Suprapubic skin (tissue), 4 donors: ENCODE data around the gene IZUMO2. TPM values are rescaled to one million over a fixed set of nuclear protein-coding genes. Genes with fewer than 3 reads are reported as not detected.

Experiments
- DNase-seq, 2 donors: peaks; one replicate each; pipeline ENCODE4 v3.0.0-alpha.2; 2019; ENCODE audit warnings: low spot score in 2 of 2
- H3K27ac ChIP-seq: fragments of 200-600 bp; sonication (generic); one replicate; pipeline ENCODE4 v1.5.1; 2019
- H3K27me3 ChIP-seq: fragments of 200-600 bp; sonication (generic); one replicate; pipeline ENCODE4 v1.5.1; 2019
- H3K36me3 ChIP-seq: fragments of 200-600 bp; sonication (generic); one replicate; pipeline ENCODE4 v1.5.1; 2019
- H3K4me1 ChIP-seq: fragments of 200-600 bp; sonication (generic); one replicate; pipeline ENCODE4 v1.5.1; 2019
- H3K4me3 ChIP-seq: fragments of 200-600 bp; sonication (generic); one replicate; pipeline ENCODE4 v1.5.1; 2019; ENCODE audit warnings: mild to moderate bottlenecking
- H3K9me3 ChIP-seq: fragments of 200-600 bp; sonication (generic); one replicate; pipeline ENCODE4 v1.5.1; 2019
- EP300 ChIP-seq: sonication (generic); formaldehyde crosslinking; IDR thresholded peaks from one replicate; pipeline ENCODE4 v1.6.1; 2017; ENCODE audit warnings: antibody characterized with exemption
- POLR2A ChIP-seq, 2 donors: fragments of 450-650 bp; IDR thresholded peaks; one replicate each; pipeline ENCODE4 v1.6.1; 2017; ENCODE audit warnings: antibody characterized with exemption in 2 of 2, mild to moderate bottlenecking in 2 of 2, moderate library complexity in 2 of 2
- POLR2AphosphoS5 ChIP-seq, 3 donors: sonication (generic); formaldehyde crosslinking; IDR thresholded peaks; one replicate each; pipeline ENCODE4 v1.6.1; 2017; ENCODE audit warnings: antibody characterized with exemption in 3 of 3
- WGBS: methylation state at CpG from one replicate; pipeline ENCODE4 v1.1.5; 2018; 5-methylcytosine and 5-hydroxymethylcytosine counted together
- total RNA-seq, 4 donors: library from RNA; depleted of rRNA; stranded (reverse); fragments of >200 nt; gene quantifications; one replicate each; pipeline ENCODE4 v1.1.0, GENCODE V29; 2016
- TF ChIP-seq, protein P1 (sequence below), 2 donors: fragments of 200-600 bp in 1 of 2; fragments of 450-650 bp in 1 of 2; sonication (generic) in 1 of 2; IDR thresholded peaks; one replicate each; pipeline ENCODE4 v1.5.1; 2016 to 2019; ENCODE audit warnings: antibody characterized with exemption in 2 of 2, mild to moderate bottlenecking in 1 of 2, moderate library complexity in 1 of 2

Gene IZUMO2
- total RNA-seq, 4 donors from 2014 or later: not detected

DNA sequence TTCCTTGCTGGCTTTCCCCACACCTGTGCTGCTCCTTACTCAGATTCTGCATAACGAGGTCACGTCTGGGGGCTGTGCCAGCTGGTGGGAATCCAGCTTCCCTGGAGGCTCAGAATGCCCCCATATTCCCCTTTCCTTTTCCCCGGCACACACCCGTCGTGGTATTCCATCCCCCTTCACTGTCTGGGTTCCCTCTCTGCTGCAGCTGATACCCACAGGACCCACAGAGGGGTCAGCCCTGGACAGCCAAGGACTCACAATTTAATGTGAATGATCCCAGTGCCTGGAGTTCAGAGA, 36.1 kb upstream of the IZUMO2 start:
- no peak overlapping the region for H3K27ac ChIP-seq

DNA sequence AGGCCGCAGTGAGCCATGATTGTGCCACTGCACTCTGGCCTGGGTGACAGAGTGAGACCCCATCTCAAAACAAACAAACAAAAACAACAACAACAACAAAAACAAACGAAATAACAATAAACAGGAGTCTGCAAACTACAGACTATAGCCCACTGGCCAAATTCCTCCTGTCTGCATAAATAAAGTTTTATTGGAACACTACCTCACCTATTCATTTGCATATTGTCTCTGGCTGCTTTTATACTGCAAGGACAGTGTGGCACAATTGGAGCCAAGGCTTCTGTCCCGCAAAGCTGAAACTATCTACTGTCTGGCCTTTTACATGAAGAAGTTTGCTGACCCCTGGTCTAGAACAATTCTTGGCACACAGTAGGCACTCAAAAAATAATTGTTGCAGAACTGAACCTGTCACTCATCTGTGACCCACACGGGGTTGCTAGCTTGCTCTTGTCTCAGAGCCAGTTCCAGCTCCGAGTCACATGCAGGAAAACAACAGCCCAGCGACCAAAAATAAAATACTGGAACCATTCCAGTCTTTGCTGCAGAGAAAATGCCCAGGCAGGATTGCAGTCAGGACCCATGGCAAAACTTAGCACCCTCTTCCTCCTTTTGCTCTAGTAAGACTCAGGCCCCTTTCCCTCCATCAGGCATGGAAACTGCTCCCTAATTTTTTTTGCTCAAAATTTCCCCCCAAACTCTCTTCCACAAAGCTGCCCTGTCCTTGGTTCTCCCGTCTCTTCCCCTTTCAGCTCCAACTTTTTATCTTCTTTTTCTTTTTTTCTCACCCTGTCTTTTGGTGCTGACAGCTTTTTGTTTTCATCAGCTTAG, 35.6 kb upstream of the IZUMO2 start:
- Histone ChIP-seq H3K9me3 (no peaks in the 10 kb centered on the region), H3K36me3 (no peaks in the 10 kb centered on the region), H3K27me3 (peaks cover 44% of the 10 kb centered on the region), H3K4me1 (peaks cover 20% of the 10 kb centered on the region), H3K4me3 (no peak overlapping the region), H3K27ac (no peak overlapping the region)
- TF ChIP-seq EP300: no peak
- no peak for DNase-seq
- WGBS: 34% methylated on average over 7 of the region's 7 CpGs

More for the DNA sequence above, 36.1 kb upstream of the IZUMO2 start:
- no peak for DNase-seq
- Histone ChIP-seq H3K4me1 (peaks cover 25% of the 10 kb centered on the region), H3K36me3 (no peaks in the 10 kb centered on the region), H3K27me3 (peaks cover 44% of the 10 kb centered on the region), H3K9me3 (no peaks in the 10 kb centered on the region), H3K4me3 (no peak overlapping the region)
- whole genome bisulfite sequencing: 0% methylated on average over 5 of the region's 5 CpGs
- TF ChIP-seq POLR2AphosphoS5 (IDR thresholded peaks at IDR 0.05) (no peak), POLR2A (IDR thresholded peaks at IDR 0.05) (no peak), EP300 (no peak)
- TF ChIP-seq, protein P1, sequence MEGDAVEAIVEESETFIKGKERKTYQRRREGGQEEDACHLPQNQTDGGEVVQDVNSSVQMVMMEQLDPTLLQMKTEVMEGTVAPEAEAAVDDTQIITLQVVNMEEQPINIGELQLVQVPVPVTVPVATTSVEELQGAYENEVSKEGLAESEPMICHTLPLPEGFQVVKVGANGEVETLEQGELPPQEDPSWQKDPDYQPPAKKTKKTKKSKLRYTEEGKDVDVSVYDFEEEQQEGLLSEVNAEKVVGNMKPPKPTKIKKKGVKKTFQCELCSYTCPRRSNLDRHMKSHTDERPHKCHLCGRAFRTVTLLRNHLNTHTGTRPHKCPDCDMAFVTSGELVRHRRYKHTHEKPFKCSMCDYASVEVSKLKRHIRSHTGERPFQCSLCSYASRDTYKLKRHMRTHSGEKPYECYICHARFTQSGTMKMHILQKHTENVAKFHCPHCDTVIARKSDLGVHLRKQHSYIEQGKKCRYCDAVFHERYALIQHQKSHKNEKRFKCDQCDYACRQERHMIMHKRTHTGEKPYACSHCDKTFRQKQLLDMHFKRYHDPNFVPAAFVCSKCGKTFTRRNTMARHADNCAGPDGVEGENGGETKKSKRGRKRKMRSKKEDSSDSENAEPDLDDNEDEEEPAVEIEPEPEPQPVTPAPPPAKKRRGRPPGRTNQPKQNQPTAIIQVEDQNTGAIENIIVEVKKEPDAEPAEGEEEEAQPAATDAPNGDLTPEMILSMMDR (IDR thresholded peaks at IDR 0.05): no peak

DNA sequence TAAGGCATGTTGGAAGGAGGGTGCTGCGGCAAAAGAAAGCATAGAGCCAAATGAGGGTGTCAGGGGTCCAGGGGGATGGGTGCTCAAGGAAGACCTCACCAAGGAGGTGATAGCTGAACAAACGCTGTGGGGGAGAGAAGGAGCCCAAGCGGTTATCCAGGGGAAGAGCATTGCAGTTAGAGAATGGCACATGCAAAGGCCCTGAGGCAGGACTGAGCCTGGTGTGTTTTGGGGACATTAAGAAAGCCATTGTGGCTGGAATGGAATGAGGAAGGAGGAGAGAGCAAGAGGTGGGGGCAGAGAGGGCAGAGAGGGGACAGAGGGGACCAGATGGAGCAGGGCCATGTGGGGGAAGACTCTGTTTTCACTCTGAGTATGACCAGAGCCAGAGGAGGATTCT, 34.3 kb upstream of the IZUMO2 start:
- 75% methylated on average over 3 of the region's 3 CpGs for WGBS
- Histone ChIP-seq H3K9me3 (no peaks in the 10 kb centered on the region), H3K27ac (no peak overlapping the region), H3K4me1 (peaks cover 10% of the 10 kb centered on the region), H3K36me3 (no peaks in the 10 kb centered on the region), H3K27me3 (peaks cover 40% of the 10 kb centered on the region), H3K4me3 (no peak overlapping the region)
- TF ChIP-seq EP300: no peak
- TF ChIP-seq, protein P1 (IDR thresholded peaks at IDR 0.05): no peak
- DNase-seq: no peak

DNA sequence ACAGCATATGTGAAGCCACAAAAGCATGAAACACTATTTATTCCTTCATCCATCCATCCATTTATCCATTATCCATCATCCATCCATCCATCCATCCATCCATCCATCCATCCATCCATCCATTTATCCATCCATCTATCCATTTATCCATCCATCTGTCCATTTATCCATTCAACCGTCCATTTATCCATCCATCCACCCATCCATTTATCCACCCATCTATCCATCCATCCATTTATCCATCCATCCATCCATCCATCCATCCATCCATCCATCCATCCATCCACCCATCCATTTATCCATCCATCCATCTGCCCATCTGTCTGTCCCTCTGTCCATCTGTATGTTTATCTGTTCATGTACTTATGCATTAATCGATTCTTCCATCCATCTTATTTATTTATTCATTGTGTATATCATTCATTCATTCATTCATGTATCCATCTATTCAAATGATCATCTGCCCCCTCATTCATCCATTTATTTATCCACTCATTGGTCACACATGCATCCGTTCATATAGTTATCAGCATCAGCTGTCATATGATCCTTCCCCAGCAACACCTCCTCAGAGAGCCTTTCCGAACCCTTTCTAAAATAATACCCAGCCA, 33.3 kb upstream of the IZUMO2 start:
- TF ChIP-seq, protein P1 (IDR thresholded peaks at IDR 0.05): no peak
- WGBS: 88% methylated on average over 4 of the region's 4 CpGs
- Histone ChIP-seq H3K27ac (no peak overlapping the region), H3K4me3 (no peak overlapping the region), H3K27me3 (peaks cover 31% of the 10 kb centered on the region), H3K4me1 (peaks cover 10% of the 10 kb centered on the region), H3K9me3 (no peaks in the 10 kb centered on the region), H3K36me3 (no peaks in the 10 kb centered on the region)
- no peak for DNase-seq

DNA sequence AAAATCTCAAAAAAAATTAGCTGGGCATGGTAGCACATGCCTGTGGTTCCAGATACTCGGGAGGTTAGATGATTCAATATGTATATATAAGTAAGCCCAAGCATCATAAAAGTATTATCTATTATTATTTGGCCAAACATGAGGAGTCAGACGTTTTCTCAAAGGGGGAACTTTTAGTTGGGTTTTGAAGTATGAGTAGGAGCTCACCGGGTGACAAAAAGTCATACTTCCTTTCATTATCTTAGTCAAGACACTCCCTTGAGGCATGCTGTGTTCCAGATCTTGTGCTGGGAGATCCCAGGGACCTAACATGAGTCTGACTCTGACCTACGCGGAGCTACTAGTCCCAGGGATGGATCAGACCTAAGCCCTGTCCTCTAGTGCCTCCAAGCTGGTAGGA, 32.1 kb upstream of the IZUMO2 start:
- Histone ChIP-seq H3K4me3 (no peak overlapping the region), H3K36me3 (no peaks in the 10 kb centered on the region), H3K27me3 (peaks cover 25% of the 10 kb centered on the region), H3K9me3 (no peaks in the 10 kb centered on the region), H3K27ac (no peak overlapping the region), H3K4me1 (peaks cover 10% of the 10 kb centered on the region)
- 79% methylated on average over 5 of the region's 5 CpGs for WGBS
- TF ChIP-seq, protein P1 (IDR thresholded peaks at IDR 0.05): no peak
- no peak for DNase-seq
